Measurements from ENCODE around the gene GRID2. TPM values are rescaled to one million over a fixed set of nuclear protein-coding genes. Genes with fewer than 3 reads are reported as not detected.

Gene GRID2
- total RNA-seq, 1 donor from 2014 or later, result not detected

DNA sequence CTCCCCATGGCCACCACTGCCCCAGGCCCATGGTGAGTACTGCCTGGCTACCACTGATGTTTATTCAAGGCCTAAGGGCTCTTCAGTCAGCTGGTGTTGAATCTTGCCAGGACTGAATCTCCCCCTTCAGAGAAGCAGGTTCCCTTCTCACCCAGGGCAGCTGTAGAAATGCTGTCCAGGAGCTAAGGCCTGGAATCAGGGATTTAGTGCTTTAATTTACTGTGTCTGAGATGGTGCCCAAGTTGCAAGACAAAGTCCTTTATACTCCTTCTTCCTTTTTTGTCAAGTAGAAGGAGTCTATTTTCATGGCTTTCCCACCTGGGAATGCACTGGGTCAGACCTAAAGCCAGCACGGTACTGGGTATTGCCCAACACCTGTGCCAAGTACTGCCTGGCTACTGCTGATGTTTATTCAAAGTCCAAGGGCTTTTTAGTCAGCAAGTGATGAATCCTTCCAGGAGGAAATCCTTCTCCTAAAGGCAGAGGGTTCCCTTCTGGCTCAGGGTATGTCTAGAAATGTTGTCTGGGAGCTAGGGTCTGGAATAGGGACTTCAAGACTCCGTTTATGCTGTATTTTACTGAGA, 1407.2 kb downstream of the GRID2 start:
- Mint-ChIP-seq H3K36me3 (ENCODE audit: unreplicated experiment) (no peaks in the 10 kb centered on the region), H3K4me1 (ENCODE audit: unreplicated experiment) (no peaks in the 10 kb centered on the region), H3K27ac (ENCODE audit: unreplicated experiment) (no peak overlapping the region), H3K4me3 (ENCODE audit: unreplicated experiment) (no peak overlapping the region), H3K27me3 (ENCODE audit: unreplicated experiment) (peaks cover 27% of the 10 kb centered on the region), H3K9me3 (ENCODE audit: unreplicated experiment) (peaks cover 9% of the 10 kb centered on the region)
- DNase-seq (ENCODE audit: extremely low spot score, unreplicated experiment), result no peak
- TF ChIP-seq, protein P1, sequence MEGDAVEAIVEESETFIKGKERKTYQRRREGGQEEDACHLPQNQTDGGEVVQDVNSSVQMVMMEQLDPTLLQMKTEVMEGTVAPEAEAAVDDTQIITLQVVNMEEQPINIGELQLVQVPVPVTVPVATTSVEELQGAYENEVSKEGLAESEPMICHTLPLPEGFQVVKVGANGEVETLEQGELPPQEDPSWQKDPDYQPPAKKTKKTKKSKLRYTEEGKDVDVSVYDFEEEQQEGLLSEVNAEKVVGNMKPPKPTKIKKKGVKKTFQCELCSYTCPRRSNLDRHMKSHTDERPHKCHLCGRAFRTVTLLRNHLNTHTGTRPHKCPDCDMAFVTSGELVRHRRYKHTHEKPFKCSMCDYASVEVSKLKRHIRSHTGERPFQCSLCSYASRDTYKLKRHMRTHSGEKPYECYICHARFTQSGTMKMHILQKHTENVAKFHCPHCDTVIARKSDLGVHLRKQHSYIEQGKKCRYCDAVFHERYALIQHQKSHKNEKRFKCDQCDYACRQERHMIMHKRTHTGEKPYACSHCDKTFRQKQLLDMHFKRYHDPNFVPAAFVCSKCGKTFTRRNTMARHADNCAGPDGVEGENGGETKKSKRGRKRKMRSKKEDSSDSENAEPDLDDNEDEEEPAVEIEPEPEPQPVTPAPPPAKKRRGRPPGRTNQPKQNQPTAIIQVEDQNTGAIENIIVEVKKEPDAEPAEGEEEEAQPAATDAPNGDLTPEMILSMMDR (IDR thresholded peaks at IDR 0.05), result no peak

DNA sequence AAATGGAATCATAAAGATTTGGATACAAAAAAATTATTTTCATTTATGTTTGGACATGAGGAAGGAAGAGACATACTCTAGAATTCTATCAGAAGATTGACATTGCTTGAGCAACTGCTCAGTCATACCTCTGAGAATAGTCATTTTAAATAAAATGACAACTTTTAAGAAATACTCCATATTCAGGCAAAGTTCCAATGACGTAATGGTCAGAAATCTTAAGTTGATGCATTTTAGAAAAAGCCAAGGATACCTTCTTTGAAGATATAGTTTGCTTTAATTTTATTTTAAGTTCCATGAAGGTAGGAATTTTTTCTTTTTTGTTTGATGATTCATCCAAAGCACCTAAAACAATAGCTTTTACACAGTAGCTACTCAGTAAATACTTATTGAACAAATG, 1414.5 kb downstream of the GRID2 start:
- TF ChIP-seq, protein P1 (IDR thresholded peaks at IDR 0.05), result no peak
- H3K27ac Mint-ChIP-seq (ENCODE audit: unreplicated experiment), result no peak overlapping the region
- H3K4me3 Mint-ChIP-seq (ENCODE audit: unreplicated experiment), result no peak overlapping the region
- no peak for DNase-seq (ENCODE audit: extremely low spot score, unreplicated experiment)
- H3K4me1 Mint-ChIP-seq (ENCODE audit: unreplicated experiment), result no peaks in the 10 kb centered on the region
- H3K9me3 Mint-ChIP-seq (ENCODE audit: unreplicated experiment), result peaks cover 5% of the 10 kb centered on the region
- H3K36me3 Mint-ChIP-seq (ENCODE audit: unreplicated experiment), result no peaks in the 10 kb centered on the region
- H3K27me3 Mint-ChIP-seq (ENCODE audit: unreplicated experiment), result peaks cover 6% of the 10 kb centered on the region

DNA sequence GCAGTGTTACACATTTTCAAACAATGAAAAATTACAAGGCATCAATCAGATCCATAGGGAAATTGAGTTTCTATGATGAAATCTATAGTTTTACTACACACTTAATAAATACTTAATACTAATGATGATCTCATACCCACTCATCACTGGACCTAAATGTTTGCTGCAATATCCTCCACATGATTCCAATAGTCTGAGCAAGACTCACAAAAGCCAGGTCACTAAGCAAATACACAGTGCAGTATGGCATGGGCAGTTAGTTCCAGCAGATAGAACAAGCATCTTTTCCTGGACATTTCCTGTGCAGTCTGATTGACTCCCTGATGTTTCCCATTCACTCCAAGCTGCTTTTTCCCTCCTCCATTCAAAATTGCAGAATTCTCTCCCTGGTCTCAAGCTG, 1415.8 kb downstream of the GRID2 start:
- no peak for DNase-seq (ENCODE audit: extremely low spot score, unreplicated experiment)
- H3K4me3 Mint-ChIP-seq (ENCODE audit: unreplicated experiment), result no peak overlapping the region
- H3K27me3 Mint-ChIP-seq (ENCODE audit: unreplicated experiment), result peaks cover 6% of the 10 kb centered on the region
- no peaks in the 10 kb centered on the region for H3K4me1 Mint-ChIP-seq (ENCODE audit: unreplicated experiment)
- H3K36me3 Mint-ChIP-seq (ENCODE audit: unreplicated experiment), result no peaks in the 10 kb centered on the region
- TF ChIP-seq, protein P1 (IDR thresholded peaks at IDR 0.05), result no peak
- H3K9me3 Mint-ChIP-seq (ENCODE audit: unreplicated experiment), result peaks cover 5% of the 10 kb centered on the region
- H3K27ac Mint-ChIP-seq (ENCODE audit: unreplicated experiment), result no peak overlapping the region

DNA sequence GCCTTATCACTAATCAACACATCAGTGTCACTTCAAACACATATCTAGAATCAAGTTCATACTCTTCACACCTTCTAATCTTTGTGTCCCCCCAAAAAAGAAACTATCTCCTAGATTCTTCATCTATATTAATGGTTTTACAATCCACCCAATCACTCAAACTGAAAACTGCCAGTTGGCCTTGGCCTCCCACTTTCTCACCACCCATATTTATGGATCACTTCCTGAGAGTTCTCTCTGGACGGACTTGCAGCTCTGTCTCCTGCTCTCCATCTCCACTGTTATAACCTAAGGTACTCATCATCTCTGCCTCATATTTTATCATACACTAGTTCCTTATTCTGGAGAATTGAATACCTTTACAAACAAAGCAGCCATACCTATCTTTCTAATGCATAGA, 1418.7 kb downstream of the GRID2 start:
- Mint-ChIP-seq H3K4me3 (ENCODE audit: unreplicated experiment) (no peak overlapping the region), H3K27ac (ENCODE audit: unreplicated experiment) (no peak overlapping the region), H3K9me3 (ENCODE audit: unreplicated experiment) (no peaks in the 10 kb centered on the region), H3K4me1 (ENCODE audit: unreplicated experiment) (no peaks in the 10 kb centered on the region), H3K27me3 (ENCODE audit: unreplicated experiment) (peaks cover 6% of the 10 kb centered on the region), H3K36me3 (ENCODE audit: unreplicated experiment) (no peaks in the 10 kb centered on the region)
- DNase-seq (ENCODE audit: extremely low spot score, unreplicated experiment), result no peak
- TF ChIP-seq, protein P1 (IDR thresholded peaks at IDR 0.05), result no peak

DNA sequence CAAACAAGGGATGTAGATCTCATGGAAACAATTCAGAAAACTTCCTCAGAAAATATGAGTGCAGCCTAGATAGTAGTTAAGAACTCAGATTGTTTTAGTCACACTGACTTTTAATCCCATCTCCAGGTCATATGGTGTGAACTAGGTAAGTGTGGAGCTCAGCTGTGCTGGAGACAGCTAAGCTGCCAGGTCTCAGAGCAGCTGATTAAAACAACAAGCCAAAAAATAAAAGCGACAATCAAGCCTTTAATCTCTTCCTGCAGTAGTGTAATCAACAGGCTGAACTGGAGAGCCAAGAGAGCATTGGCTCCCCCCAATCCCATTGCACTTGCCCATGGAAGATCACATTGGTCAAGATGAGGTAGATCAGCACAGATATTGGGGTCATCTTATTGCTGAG, 1426.5 kb downstream of the GRID2 start:
- H3K4me3 Mint-ChIP-seq (ENCODE audit: unreplicated experiment), result no peak overlapping the region
- H3K27ac Mint-ChIP-seq (ENCODE audit: unreplicated experiment), result no peak overlapping the region
- TF ChIP-seq, protein P1 (IDR thresholded peaks at IDR 0.05), result no peak
- no peaks in the 10 kb centered on the region for H3K9me3 Mint-ChIP-seq (ENCODE audit: unreplicated experiment)
- no peaks in the 10 kb centered on the region for H3K4me1 Mint-ChIP-seq (ENCODE audit: unreplicated experiment)
- H3K27me3 Mint-ChIP-seq (ENCODE audit: unreplicated experiment), result no peaks in the 10 kb centered on the region
- DNase-seq (ENCODE audit: extremely low spot score, unreplicated experiment), result no peak
- no peaks in the 10 kb centered on the region for H3K36me3 Mint-ChIP-seq (ENCODE audit: unreplicated experiment)
